Stimulated activated CD8-positive, alpha-beta memory T cell treated with anti-CD3 and anti-CD28 coated beads, Interleukin-4, amount 100 ng/mL, for 24 hours (primary cell): Measurements from ENCODE around the gene SLC37A2.

Experiments
- DNase-seq: peaks from one replicate; pipeline ENCODE4 v3.0.0-alpha.2; 2020; ENCODE audit warnings: low read depth

Gene SLC37A2

DNA sequence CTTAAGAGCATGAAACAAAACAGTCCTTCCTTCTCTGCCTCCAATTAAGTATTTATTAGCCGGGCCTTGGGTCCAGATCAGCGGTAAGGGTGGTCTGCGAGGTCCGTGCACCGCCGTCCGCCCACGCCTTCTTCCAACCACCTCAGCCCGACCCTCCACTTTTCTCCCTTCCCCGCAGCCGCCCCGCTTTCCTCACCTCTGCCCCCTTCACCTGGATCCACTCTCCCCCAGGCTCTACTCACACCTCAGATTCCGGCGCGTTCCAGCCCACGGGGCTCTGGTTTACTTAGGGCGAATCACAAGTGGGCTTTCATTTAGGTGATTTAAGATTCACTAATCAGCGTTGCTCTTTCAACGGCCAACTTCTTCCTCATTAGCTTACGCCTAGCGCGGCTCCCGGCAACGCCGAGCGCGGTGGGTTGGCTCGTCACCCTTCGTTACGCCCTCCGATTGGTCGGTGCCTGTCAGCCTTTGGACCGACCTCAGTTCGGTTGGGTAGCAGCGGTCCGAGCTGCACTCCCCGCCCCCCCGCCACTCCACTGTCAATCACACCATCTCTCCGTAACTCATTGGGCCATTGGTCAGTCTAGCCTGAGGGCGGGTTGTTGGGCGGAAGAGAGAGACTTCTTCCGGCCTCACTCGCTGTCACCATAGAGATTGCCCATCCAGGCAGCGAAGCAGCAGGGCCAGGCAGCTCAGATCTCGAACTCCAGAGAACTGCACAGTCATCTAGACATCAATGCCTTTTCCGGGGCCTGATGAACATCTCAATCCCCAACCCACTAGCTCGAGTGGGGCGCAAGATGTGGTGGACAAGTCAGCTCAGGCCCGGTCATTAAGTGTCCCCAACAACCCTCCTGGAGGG is 48.5 kb downstream of the SLC37A2 start, which contains the start of gene TMEM218:
TSS of gene TMEM218 (minus strand) at position 284 of the 865 bp plus-strand sequence. CDS start 9,385 bp downstream, outside the sequence.
- peak; percentile 95 for DNase-seq

DNA sequence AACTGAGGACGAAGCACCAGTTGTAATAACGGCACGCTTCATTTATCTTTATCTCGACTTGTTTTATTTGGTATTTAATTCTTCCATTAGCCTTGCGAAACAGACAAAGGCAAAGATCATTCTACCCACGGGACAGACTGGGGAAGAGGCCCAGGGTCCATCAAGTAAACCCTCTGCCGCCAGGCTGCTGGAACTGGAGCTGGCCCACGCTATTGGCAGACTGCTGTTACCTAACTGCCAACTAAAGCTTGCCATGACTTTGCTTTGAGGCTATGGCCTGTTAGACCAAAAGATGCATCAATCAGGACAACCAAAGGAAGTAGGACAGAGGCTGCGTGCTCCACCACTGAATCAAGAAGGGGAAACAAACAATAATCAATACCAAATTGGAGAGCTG is 49.1 kb downstream of the SLC37A2 start:
- no peak for DNase-seq

DNA sequence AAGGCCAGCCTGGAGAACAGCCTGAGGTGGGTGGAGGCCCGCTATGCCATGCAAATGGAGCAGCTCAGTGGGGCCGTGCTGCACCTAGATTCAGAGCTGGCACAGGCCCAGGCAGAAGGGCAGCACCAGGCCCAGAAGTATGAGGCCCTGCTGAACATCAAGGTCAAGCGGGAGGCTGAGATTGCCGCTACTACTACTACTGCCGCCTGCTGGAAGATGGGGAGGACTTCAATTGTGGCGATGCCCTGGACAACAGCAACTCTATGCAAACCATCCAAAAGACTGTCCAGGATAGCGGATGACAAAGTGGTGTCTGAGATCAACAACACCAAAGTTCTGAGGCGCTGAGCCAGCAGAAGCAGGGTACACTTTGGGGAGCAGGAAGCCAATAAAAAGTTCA is 51.4 kb downstream of the SLC37A2 start:
- DNase-seq, result no peak

GRCh38 chr11:125117429-125117828 is 54.3 kb downstream of the SLC37A2 start:
- DNase-seq, result no peak

DNA sequence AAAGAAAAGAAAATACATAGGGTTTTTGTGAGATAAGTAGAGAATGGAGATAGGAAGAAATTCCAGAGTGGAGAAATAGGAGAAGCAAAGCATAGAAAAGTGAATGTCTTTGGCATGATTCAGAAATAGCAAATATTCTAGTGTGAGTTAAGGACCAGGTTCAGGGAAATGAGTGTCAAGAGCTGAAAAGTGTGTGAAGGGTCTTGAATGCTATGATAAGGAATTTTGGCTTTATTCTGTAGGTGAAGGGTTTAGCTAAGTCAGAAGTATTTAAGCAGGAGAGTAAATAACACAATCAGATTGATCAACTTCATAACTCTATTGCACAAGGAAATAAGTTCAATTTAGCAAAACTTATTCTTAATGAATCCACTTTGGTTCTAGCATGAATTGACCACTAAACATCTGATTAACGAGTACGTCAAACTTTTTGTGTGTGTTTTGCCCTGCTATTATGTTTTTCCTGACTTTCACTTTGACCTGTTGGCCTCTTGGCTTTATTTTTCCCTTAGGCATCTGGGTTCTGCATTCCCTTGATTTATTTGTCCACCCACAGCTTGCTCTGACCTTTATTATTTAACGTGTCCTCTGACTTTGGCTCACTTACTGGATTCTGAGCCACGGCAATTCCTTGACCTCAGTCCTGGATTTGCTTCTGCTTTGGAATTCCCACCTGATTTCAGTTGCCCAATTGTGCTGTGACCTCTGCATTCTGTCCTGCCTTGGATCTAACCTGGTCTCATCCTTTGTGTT is 60.3 kb downstream of the SLC37A2 start:
- no peak for DNase-seq

DNA sequence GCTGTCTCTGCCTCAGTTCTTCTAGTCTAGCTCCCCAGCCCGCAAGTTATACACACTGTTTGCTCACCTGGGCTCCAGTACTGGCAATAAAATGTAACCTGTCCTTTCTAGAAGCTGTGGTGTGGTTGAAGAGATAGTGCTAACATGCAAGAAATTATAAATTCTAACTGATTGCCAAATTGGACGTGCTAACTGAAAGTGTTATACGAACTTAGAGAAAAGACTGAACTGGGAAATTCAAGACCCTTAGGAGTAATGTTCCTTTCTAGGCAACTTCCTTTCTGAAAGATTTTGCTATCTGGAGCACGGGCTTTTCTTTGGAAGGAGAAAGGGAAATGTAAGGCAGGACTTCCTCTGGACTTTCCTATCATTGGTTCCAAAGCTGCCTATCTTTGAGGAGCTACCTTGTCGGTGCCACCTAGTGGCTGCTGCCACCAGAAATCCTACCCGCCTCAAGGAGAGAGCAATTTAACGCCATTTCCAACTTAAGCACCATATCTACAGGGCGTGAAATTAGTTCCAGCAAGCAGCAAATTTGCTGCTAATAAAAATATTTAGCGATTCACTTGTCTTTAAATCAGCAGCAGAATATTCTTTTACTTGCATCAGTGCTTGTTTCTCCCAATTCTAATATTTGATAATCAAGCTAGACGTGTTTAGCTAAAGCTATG is 61.0 kb downstream of the SLC37A2 start:
- DNase-seq, result peak; percentile 31

- DNase-seq, result no peak
Observed at GRCh38 chr11:125124618-125124992, 61.5 kb downstream of the SLC37A2 start.

GRCh38 chr11:125128450-125128849 is 65.3 kb downstream of the SLC37A2 start:
- no peak for DNase-seq

DNA sequence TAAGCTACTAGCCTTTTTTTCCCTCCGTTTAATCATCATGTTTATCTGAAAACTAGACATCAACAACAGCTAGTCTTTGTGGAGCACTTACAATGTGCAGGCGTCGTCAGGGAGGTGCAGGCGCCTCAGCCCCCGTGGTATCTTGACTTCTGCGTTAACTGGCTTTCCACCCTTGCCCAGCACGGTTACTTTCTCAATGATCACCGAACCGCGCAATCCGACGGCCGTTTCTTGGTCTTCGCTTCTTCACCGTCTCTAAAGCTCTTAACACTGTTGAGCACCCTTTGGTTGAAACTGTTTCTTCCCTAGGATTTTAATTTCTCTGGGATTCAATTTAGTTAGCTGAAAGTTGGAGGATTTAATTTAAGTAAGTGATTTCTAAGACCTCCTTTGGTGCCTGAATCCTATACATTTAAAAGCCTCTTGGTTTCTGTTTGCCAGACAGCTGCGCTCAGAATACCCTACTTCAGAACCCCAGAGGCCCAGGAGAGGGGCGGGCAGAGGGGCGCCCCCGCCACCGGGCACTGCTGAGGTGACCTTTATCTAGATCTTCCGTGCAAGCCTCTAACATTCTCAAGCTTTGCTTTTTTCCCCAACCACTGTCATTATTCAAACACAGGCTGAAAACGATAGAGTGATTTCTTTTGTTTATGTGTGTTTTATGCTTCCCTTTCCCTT is 66.3 kb downstream of the SLC37A2 start:
- DNase-seq, result no peak

- DNase-seq, result no peak
Observed at GRCh38 chr11:125132071-125132470, 69.0 kb downstream of the SLC37A2 start.

GRCh38 chr11:125132596-125132995 is 69.5 kb downstream of the SLC37A2 start:
- no peak for DNase-seq

DNA sequence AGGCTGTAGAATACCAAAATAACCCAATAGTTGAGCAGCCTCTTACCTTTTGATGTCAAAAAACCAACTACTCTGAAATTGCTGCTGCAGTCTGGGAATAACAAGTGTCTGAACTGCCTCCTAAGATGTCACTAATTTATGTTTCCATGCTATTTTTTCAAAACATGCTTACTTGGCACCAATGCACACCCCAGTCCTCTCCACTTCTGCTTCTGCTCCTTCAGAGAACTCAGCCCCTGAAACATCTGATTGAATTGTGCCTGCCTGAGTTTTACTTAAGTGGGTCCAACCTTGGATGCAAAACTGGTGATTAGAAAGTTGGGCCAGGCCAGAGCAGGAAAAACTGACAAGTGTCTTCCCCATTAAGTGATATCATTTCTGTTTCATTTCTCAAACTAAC is 72.9 kb downstream of the SLC37A2 start:
- no peak for DNase-seq

DNA sequence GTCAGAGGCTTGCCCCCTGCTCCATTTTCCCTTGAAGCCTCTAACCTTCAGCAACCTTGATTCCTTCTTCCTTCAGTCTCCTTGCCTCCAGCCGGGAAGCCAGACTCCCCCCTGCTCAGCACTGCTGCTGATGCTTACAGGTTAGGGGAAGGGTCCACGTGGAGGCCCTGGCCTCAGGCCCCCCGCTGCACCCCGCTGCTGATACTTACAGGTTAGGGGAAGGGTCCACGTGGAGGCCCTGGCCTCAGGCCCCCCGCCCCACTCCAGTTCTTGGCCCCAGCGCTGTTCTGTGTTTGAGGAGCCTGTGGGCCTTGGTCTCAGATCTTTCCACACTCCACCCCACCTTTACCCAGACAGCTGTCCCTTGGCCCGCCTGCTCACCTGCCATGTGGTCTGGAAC is 75.9 kb downstream of the SLC37A2 start:
- no peak for DNase-seq

GRCh38 chr11:125139778-125140177 is 76.7 kb downstream of the SLC37A2 start:
- DNase-seq, result no peak
